ENCODE data around the gene TMEM151A. TPM values are rescaled to one million over a fixed set of nuclear protein-coding genes. Genes with fewer than 3 reads are reported as not detected.
"Not testable (repeated sequence)": the region's sequence is repeated elsewhere in the genome, so short reads cannot be mapped to it uniquely, and the experiment has no call there.

The TMEM151A gene
- total RNA-seq, 2 donors from 2014 or later: not detected

DNA sequence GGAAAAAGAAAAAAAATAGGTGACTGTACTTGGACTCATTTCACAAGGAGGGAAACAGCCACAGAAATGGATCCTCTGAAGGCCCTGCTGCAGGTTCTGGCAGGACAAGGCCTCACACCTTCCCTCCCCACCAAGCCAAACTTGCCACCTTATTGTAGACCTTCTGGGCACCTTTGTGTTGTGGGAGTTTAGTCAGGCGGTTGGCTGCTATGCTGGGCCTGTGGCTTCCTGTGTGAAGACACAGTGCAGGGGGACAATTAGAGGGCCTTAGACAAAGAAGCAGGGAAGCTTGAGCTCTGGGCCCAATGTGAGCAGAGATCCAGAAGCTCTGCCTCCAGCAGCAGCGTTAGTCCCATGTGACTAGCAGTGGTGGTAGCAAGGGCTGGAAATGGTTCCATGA, 19.1 kb upstream of the TMEM151A start:
- Mint-ChIP-seq H3K4me3 (peak overlapping the region; percentile 68), H3K9me3 (no peaks in the 10 kb centered on the region), H3K27ac (peak overlapping the region; percentile 46 to 85), H3K36me3 (peaks cover 24% of the 10 kb centered on the region), H3K27me3 (no peaks in the 10 kb centered on the region), H3K4me1 (ENCODE audit: low read depth in 2 of 2) (peaks cover 51 to 65% of the 10 kb centered on the region in 2 donors)
- DNase-seq (ENCODE audit: low spot score): no peak
- ATAC-seq: peak in 1 of 2 donors; percentile 34

DNA sequence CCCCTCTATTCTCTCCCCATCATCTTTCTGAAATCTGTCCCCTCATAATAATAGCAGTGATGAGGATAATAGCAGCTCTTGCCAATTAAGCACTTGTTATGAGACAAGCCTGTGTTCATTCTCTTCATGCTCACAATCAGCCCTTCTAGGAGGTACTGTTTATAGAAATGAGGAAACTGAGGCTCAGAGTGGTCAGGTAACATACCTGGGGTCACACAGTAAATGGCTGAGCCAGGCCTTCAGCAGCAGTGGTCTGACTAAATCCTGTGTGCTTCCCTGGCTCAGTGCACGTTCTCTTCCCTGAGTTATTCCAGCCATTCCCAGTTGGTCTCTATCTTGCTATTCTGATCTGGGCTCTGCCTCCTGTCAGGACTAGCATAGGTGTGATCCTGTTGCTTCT, 17.5 kb upstream of the TMEM151A start:
- Mint-ChIP-seq H3K27me3 (peaks cover 0 to 2% of the 10 kb centered on the region in 2 donors), H3K36me3 (peaks cover 21% of the 10 kb centered on the region), H3K9me3 (no peaks in the 10 kb centered on the region), H3K4me3 (no peak overlapping the region), H3K4me1 (ENCODE audit: low read depth in 2 of 2) (peaks cover 40 to 64% of the 10 kb centered on the region in 2 donors), H3K27ac (peak overlapping the region in 1 of 2 donors; percentile 5)
- ATAC-seq: no peak
- no peak for DNase-seq (ENCODE audit: low spot score)

DNA sequence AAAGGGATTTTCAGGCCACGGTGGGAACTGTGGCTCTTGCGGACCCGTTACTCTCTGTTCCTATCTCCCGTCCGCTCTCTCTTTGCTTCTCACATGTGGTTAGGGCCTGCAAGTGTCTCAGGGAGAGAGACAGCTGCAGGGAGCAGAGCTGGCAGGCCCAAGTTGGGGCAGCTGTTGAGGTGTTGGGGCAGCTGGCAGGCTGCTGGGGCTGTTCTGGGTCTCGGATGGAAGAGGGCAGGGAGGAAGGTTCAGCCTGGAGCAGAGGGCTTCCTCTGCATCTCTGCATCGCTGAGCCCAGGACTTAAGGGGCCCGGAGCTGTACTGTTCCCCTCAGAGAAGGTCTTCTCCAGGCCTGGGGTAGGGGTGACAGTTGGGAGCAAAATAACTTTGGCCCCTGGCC, 16.3 kb upstream of the TMEM151A start:
- DNase-seq (ENCODE audit: low spot score): no peak
- peaks cover 32 to 59% of the 10 kb centered on the region in 2 donors for H3K4me1 Mint-ChIP-seq (ENCODE audit: low read depth in 2 of 2)
- peaks cover 17% of the 10 kb centered on the region for H3K36me3 Mint-ChIP-seq
- no peak overlapping the region for H3K4me3 Mint-ChIP-seq
- no peak overlapping the region for H3K27ac Mint-ChIP-seq
- ATAC-seq: no peak
- no peaks in the 10 kb centered on the region for H3K9me3 Mint-ChIP-seq
- H3K27me3 Mint-ChIP-seq: peaks cover 0 to 6% of the 10 kb centered on the region in 2 donors

DNA sequence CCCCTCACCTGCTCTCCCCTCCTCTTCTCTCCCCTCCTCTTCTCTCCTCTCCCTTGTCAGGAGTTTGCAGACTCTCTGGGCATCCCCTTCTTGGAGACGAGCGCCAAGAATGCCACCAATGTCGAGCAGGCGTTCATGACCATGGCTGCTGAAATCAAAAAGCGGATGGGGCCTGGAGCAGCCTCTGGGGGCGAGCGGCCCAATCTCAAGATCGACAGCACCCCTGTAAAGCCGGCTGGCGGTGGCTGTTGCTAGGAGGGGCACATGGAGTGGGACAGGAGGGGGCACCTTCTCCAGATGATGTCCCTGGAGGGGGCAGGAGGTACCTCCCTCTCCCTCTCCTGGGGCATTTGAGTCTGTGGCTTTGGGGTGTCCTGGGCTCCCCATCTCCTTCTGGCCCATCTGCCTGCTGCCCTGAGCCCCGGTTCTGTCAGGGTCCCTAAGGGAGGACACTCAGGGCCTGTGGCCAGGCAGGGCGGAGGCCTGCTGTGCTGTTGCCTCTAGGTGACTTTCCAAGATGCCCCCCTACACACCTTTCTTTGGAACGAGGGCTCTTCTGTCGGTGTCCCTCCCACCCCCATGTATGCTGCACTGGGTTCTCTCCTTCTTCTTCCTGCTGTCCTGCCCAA, 15.6 kb upstream of the TMEM151A start:
- Mint-ChIP-seq H3K27ac (no peak overlapping the region), H3K4me1 (ENCODE audit: low read depth in 2 of 2) (peaks cover 30 to 57% of the 10 kb centered on the region in 2 donors), H3K4me3 (no peak overlapping the region), H3K27me3 (peaks cover 0 to 9% of the 10 kb centered on the region in 2 donors), H3K36me3 (peaks cover 17% of the 10 kb centered on the region), H3K9me3 (no peaks in the 10 kb centered on the region)
- DNase-seq (ENCODE audit: low spot score) (no peak), ATAC-seq (no peak)

DNA sequence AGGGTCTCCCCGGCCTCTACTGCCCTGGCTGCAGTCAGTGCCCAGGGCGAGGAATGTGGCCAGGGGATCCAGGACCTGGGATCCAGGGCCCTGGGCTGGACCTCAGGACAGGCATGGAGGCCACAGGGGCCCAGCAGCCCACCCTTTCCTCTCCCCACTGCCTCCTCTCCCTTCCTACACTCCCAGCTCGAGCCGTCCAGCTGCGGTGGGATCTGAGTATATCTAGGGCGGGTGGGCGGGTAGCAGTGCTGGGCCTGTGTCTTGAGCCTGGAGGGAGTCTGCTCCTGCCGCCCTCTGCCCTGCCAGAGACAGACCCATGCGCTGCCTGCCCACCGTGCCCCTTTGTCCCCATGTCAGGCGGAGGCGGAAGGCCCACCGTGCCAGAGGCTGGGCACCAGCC, 15.1 kb upstream of the TMEM151A start:
- H3K36me3 Mint-ChIP-seq: peaks cover 17% of the 10 kb centered on the region
- peaks cover 30 to 61% of the 10 kb centered on the region in 2 donors for H3K4me1 Mint-ChIP-seq (ENCODE audit: low read depth in 2 of 2)
- H3K27ac Mint-ChIP-seq: not testable (repeated sequence)

DNA sequence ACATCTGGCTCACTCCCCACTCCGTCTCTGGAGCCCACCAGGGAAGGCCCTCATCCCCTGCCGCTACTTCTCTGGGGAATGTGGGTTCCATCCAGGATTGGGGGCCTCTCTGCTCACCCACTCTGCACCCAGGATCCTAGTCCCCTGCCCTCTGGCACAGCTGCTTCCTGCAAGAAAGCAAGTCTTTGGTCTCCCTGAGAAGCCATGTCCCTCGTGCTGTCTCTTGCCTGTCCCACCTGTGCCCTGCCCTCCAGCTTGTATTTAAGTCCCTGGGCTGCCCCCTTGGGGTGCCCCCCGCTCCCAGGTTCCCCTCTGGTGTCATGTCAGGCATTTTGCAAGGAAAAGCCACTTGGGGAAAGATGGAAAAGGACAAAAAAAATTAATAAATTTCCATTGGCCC, 14.6 kb upstream of the TMEM151A start:
- peaks cover 17% of the 10 kb centered on the region for H3K36me3 Mint-ChIP-seq
- H3K9me3 Mint-ChIP-seq; DNase-seq (ENCODE audit: low spot score); H3K27me3 Mint-ChIP-seq; H3K27ac Mint-ChIP-seq; ATAC-seq: not testable (repeated sequence)
- H3K4me3 Mint-ChIP-seq: peak overlapping the region; percentile 30
- H3K4me1 Mint-ChIP-seq (ENCODE audit: low read depth in 2 of 2): peaks cover 30 to 59% of the 10 kb centered on the region in 2 donors

More for the DNA sequence above, 15.1 kb upstream of the TMEM151A start:
- not testable (repeated sequence) for H3K9me3 Mint-ChIP-seq; H3K27me3 Mint-ChIP-seq; ATAC-seq; DNase-seq (ENCODE audit: low spot score); H3K4me3 Mint-ChIP-seq

DNA sequence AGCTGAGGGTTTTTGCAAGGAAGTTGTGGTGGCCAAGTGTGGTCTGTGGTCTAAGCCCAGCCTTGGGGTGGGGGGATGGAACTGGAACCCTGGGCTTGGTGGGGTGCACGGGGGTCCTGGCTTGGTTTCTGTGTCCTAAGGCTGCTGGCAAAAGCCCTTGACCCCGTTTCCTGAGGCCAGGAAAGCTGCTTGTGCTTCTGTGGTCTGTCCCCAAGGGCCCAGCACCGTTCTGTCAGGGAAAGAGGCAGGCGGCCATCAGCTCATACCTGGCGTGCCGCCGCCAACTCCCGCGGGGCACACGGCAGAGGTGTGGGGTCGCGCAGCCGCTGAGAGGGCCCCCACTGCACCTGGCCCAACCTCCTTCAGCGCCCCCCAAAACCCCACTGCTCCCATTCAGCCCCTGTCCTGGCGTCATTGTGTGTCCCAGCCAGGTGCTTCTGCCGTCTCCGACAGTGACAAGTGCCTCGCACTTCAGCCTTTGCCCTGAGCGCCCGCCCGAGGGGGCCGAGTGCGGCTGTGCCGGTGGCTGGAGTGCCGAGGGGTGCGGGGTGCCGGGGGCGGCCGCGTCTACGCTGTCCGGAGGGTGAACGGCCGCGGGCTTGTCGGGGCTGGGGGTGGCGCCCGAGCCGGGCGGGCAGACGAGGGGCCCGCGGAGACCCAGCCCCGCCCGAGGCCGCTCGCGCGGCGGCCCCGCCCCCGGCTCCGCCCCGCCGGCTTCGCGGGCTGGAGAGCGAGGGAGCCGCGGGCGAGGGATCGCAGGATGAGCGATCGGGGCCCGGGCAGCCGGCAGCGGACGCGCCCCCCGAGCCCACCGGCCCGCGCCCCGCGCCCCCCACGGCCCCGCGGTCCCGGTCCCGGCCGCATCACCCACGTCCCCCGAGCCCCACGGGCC, 14.0 kb upstream of the TMEM151A start, which contains the start of gene CNIH2:
CNIH2 (plus strand) TSS at position 705 of the 892 bp plus-strand sequence. CDS start 282 bp downstream, outside the sequence.
- H3K4me1 Mint-ChIP-seq (ENCODE audit: low read depth in 2 of 2): peaks cover 29 to 58% of the 10 kb centered on the region in 2 donors
- no peak within 1 kb of the TSS for H3K27ac Mint-ChIP-seq
- H3K9me3 Mint-ChIP-seq: no peaks in the 10 kb centered on the region
- ATAC-seq: peak; percentile 58 to 70
- peaks cover 0 to 10% of the 10 kb centered on the region in 2 donors for H3K27me3 Mint-ChIP-seq
- DNase-seq (ENCODE audit: low spot score): no peak
- H3K4me3 Mint-ChIP-seq: peak within 1 kb of the TSS; percentile 52
- H3K36me3 Mint-ChIP-seq: peaks cover 13% of the 10 kb centered on the region

DNA sequence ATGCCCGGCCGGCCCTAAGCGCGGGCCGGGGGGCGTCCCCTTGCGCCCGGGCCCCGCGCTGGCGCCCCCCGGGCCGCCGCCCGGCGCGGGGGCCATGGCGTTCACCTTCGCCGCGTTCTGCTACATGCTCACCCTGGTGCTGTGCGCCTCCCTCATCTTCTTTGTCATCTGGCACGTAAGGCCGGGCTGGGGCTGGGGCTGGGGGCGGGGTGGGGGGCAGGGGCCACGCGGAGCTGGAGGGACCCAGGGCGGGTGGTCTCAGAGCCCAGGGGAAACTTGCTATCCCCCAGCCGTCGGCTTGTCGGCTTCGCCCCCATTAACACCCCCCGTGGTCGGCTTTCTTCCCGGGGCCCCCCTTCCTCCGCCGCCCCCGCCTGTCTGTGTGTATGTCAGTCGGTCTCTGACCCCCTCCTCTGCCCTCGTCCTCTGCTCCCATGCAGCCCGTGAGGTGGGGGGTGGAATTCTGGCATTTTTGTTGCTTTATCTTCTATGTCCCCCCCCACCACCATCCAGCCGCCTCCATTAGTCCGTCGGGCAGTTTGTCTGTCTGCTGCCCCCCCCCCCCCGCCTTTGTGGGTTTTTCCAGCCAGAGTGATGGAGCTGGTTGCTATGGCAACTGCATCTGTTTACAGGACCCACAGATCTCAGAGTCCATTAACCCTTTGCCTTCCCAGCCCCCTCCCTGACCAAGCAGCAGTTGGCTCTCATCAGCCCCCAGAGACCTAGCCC, 13.2 kb upstream of the TMEM151A start:
- H3K4me3 Mint-ChIP-seq: peak overlapping the region; percentile 52
- no peak overlapping the region for H3K27ac Mint-ChIP-seq
- H3K4me1 Mint-ChIP-seq (ENCODE audit: low read depth in 2 of 2): peaks cover 22 to 53% of the 10 kb centered on the region in 2 donors
- ATAC-seq (no peak), DNase-seq (ENCODE audit: low spot score) (no peak)
- no peaks in the 10 kb centered on the region for H3K9me3 Mint-ChIP-seq
- peaks cover 0 to 10% of the 10 kb centered on the region in 2 donors for H3K27me3 Mint-ChIP-seq
- peaks cover 9% of the 10 kb centered on the region for H3K36me3 Mint-ChIP-seq

DNA sequence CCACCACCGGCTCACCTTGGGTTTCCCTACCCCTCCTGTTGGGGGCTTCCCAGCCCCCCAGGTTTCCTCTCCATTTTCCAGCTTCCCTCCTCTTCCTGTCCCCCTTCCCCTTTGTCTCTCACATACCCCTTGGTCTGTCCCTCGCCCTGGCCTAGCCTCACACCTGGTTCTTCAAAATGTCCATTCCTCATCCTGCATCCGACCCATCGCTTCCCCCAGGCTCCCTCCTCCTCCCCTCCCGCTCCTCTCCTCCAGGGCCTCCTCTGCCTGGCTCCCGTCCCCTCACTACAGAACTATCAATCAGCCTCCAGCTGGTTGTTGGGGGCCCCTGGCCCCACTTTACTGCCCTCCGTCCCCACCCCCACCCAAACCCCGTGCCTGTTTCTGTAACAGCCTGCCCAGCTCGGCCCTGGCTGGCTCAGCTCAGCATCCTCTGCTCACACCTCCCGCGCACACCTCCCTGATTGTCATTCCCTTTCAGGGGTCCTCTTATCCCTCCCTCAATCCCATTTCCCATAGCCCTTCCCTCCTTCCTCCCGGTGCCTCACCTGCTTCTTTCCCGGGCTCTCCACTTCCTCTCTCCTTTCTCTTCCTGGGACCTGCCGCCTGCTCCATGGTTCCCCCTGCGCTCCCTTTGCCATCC, 12.5 kb upstream of the TMEM151A start:
- peaks cover 16 to 49% of the 10 kb centered on the region in 2 donors for H3K4me1 Mint-ChIP-seq (ENCODE audit: low read depth in 2 of 2)
- DNase-seq (ENCODE audit: low spot score) (no peak), ATAC-seq (no peak)
- H3K9me3 Mint-ChIP-seq: no peaks in the 10 kb centered on the region
- peaks cover 0 to 10% of the 10 kb centered on the region in 2 donors for H3K27me3 Mint-ChIP-seq
- peaks cover 2% of the 10 kb centered on the region for H3K36me3 Mint-ChIP-seq
- no peak overlapping the region for H3K27ac Mint-ChIP-seq
- peak overlapping the region; percentile 52 for H3K4me3 Mint-ChIP-seq

DNA sequence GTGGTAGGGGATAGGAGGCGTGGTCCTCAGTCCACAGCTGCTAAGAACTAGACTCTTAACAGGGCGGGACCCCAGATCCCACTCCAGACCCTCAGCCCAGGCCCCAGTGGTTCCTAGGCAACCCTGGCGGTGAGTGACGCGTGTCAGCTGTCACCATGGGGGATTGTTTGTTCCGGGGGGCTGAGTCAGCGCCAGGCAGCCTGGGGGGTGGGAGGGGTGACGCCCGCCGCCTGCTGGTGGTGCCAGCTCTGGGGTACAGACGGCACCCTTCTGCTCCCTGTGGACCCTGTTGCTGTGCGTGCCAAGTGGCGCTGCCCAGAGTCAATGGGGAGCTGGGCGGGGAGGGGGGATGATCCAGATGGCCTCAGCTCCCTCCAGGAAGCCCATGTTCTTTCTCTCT, 11.3 kb upstream of the TMEM151A start:
- H3K27me3 Mint-ChIP-seq: peaks cover 0 to 10% of the 10 kb centered on the region in 2 donors
- no peaks in the 10 kb centered on the region for H3K36me3 Mint-ChIP-seq
- DNase-seq (ENCODE audit: low spot score): no peak
- no peak for ATAC-seq
- peaks cover 14 to 42% of the 10 kb centered on the region in 2 donors for H3K4me1 Mint-ChIP-seq (ENCODE audit: low read depth in 2 of 2)
- no peak overlapping the region for H3K4me3 Mint-ChIP-seq
- no peaks in the 10 kb centered on the region for H3K9me3 Mint-ChIP-seq
- no peak overlapping the region for H3K27ac Mint-ChIP-seq

DNA sequence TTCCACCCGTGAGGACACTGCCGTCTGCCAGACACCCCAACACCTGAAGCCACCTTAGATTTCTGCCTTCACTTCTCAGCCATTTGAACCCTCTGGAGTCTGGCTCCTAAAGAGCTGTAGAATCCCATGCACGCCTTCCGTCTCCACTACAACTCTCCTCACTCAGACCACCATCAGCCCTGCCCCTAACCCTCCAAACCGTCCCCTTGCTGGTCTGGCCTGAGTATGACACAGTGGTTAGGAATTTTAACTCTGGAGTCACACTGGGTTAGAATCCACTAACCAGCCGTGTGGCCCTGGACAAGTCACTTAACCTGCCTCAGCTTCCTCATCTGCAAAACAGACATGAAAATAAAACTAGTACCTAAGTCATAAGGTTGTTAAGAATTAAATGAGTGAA, 10.7 kb upstream of the TMEM151A start:
- ATAC-seq (no peak), DNase-seq (ENCODE audit: low spot score) (no peak)
- peaks cover 14 to 40% of the 10 kb centered on the region in 2 donors for H3K4me1 Mint-ChIP-seq (ENCODE audit: low read depth in 2 of 2)
- H3K36me3 Mint-ChIP-seq: no peaks in the 10 kb centered on the region
- H3K27me3 Mint-ChIP-seq: peaks cover 0 to 10% of the 10 kb centered on the region in 2 donors
- no peak overlapping the region for H3K4me3 Mint-ChIP-seq
- H3K27ac Mint-ChIP-seq: peak overlapping the region; percentile 21 to 24
- H3K9me3 Mint-ChIP-seq: no peaks in the 10 kb centered on the region

DNA sequence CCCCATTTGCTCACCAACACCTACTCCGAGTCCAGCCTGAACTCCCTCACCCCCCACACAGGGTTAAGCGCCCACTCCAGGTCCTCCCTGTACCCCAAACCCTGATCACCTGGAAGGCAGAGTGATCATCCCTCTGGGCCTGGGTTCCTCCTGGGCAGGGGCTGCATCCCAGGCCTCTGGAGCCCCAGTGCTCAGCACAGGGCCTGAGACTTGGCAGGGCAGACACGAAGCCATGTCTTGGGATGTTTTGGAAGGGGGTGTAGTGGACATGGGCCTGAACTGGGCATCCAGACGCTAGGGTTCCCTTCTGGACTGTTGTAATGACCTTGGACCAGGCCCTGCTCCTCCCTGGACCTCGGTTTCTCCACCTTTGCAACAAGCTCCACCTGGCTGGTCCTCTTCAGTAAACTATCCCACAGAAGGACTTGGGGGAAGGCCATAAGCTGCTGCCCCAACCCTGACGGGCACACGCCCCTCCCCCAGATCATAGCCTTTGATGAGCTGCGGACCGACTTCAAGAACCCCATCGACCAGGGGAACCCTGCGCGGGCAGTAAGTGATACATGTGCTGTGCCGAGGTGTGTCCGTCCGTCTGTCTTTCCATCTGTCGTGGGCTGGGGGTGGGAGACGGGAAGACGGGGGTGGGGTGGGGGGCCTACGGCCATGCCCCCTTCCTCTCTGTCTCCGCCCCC, 9.8 kb upstream of the TMEM151A start:
- peaks cover 0 to 10% of the 10 kb centered on the region in 2 donors for H3K27me3 Mint-ChIP-seq
- peak overlapping the region in 1 of 2 donors; percentile 24 for H3K27ac Mint-ChIP-seq
- no peaks in the 10 kb centered on the region for H3K36me3 Mint-ChIP-seq
- H3K4me1 Mint-ChIP-seq (ENCODE audit: low read depth in 2 of 2): peaks cover 11 to 39% of the 10 kb centered on the region in 2 donors
- no peak for ATAC-seq
- H3K4me3 Mint-ChIP-seq: no peak overlapping the region
- H3K9me3 Mint-ChIP-seq: no peaks in the 10 kb centered on the region
- no peak for DNase-seq (ENCODE audit: low spot score)
